Measurements from ENCODE around the gene DSCAML1.

DNA sequence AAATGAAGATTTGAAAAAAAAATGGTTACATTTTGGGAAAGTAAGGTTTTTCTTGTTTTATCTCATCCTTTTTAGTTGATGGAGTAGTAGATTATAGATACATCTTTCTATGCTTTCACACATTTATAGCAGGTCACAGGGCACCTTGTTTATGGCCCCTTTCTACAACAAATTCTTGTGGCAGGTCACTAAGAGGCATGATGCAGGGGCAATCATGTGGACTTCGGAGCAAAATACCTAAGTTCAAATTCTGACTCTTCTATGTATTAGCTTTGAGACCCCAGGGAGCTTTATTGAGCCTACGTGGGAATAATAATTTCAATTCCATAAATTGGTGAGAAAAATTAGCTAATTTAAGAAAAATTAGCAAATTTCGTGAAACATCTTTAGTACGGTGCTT, 177.4 kb downstream of the DSCAML1 start:
- TF ChIP-seq CTCF (IDR thresholded peaks at IDR 0.05) (no peak), POLR2A (IDR thresholded peaks at IDR 0.05) (no peak)

All from uterus (tissue), 2 donors.